GM10248 (cell line): Measurements from ENCODE around the gene POLR3H.

Source experiments
- CTCF ChIA-PET: fragments of 300-600 bp; sonication (Branson Sonifier 250); formaldehyde crosslinking; extraction: SDS; loops from one replicate; lab custom pipeline; 2021; ENCODE audit warnings: antibody characterized with exemption; lab: Yijun Ruan, JAX
- POLR2A ChIA-PET: fragments of 350-650 bp; sonication (Branson Sonifier 250); formaldehyde crosslinking; extraction: SDS; loops from one replicate; lab custom pipeline; 2020; ENCODE audit warnings: antibody characterized with exemption; lab: Yijun Ruan, JAX
- DNase-seq: peaks from one replicate; pipeline ENCODE4 v3.0.0; 2012; ENCODE audit errors: extremely low spot score
- TF ChIP-seq, protein P1 (sequence below): IDR thresholded peaks from 2 replicates; pipeline ENCODE4 v1.5.1; 2012; ENCODE audit warnings: mild to moderate bottlenecking, low read depth; ENCODE audit errors: extremely low read depth, missing control alignments, control extremely low read depth

Gene POLR3H

GRCh38 chr22:41479671-41480396 is 64.4 kb downstream of the POLR3H start:
- ChIA-PET CTCF (interaction anchor here (1.1 to 6.0 kb wide), 7 partner anchors 9 to 77 kb away, joined by 3 to 42 read pairs (median 9); partner anchors contain the start of genes ACO2 and PHF5A), POLR2A (interaction anchor here (1.7 to 1.9 kb wide), 2 partner anchors 11 to 33 kb away, joined by 8 to 13 read pairs; partner anchors contain the start of genes ACO2, PHF5A and TOB2)
- no peak for DNase-seq
- TF ChIP-seq, protein P1, sequence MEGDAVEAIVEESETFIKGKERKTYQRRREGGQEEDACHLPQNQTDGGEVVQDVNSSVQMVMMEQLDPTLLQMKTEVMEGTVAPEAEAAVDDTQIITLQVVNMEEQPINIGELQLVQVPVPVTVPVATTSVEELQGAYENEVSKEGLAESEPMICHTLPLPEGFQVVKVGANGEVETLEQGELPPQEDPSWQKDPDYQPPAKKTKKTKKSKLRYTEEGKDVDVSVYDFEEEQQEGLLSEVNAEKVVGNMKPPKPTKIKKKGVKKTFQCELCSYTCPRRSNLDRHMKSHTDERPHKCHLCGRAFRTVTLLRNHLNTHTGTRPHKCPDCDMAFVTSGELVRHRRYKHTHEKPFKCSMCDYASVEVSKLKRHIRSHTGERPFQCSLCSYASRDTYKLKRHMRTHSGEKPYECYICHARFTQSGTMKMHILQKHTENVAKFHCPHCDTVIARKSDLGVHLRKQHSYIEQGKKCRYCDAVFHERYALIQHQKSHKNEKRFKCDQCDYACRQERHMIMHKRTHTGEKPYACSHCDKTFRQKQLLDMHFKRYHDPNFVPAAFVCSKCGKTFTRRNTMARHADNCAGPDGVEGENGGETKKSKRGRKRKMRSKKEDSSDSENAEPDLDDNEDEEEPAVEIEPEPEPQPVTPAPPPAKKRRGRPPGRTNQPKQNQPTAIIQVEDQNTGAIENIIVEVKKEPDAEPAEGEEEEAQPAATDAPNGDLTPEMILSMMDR: no peak

GRCh38 chr22:41478891-41479521 is 65.3 kb downstream of the POLR3H start:
- TF ChIP-seq, protein P1: no peak
- ChIA-PET POLR2A (interaction anchor here (0.6 to 1.9 kb wide), 5 partner anchors 10 to 62 kb away, joined by 3 to 13 read pairs (median 6); partner anchors contain the start of genes ACO2, PHF5A and TOB2), CTCF (interaction anchor here (0.6 to 6.0 kb wide), 9 partner anchors 8 to 76 kb away, joined by 3 to 42 read pairs (median 9); partner anchors contain the start of genes ACO2 and PHF5A)
- peak; percentile 35 for DNase-seq

GRCh38 chr22:41478473-41478872 is 65.8 kb downstream of the POLR3H start:
- CTCF ChIA-PET: interaction anchor here (0.6 to 6.0 kb wide), 11 partner anchors 8 to 75 kb away, joined by 3 to 42 read pairs (median 7); partner anchors contain the start of genes ACO2 and PHF5A
- TF ChIP-seq, protein P1: no peak
- POLR2A ChIA-PET: interaction anchor here (0.6 to 1.9 kb wide), 7 partner anchors 10 to 1107 kb away, joined by 3 to 13 read pairs (median 4); partner anchors contain the start of genes ACO2, PHF5A and TOB2
- no peak for DNase-seq
